ENCODE data around the gene FAM200C. TPM values are rescaled to one million over a fixed set of nuclear protein-coding genes. Genes with fewer than 3 reads are reported as not detected.

FAM200C gene
- total RNA-seq, 1 experiment from 2014 or later = 10.5 TPM

DNA sequence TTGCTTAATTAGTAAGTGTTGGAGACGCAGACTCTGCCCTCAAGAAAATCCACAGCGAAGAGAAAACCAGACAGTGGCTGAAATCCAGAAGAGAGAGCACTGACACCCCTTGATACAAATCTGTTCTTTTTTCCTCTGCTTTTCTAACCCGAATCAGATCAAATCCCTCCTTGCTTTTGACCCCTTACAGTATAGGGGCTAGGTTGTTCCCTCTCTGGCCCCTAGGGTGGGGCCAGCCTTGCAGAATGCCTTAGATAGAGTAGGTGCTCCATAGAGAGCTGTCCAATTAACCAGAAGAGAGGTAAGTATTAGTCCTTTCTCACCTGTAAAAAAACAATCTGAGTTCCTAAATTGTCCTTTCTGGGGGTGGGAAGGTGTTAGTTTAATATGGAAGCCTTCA, 39.5 kb downstream of the FAM200C start:
- Histone ChIP-seq H3K4me3 (no peak overlapping the region), H3K79me2 (ENCODE audit: low read depth) (no peaks in the 10 kb centered on the region), H3K9me3 (ENCODE audit: insufficient read depth, low read depth) (no peaks in the 10 kb centered on the region), H4K20me1 (ENCODE audit: insufficient read depth) (no peaks in the 10 kb centered on the region), H3F3A (ENCODE audit: insufficient read depth, low read depth) (no peaks in the 10 kb centered on the region), H3K4me2 (no peak overlapping the region), H3K27me3 (ENCODE audit: insufficient read depth, low read depth) (no peaks in the 10 kb centered on the region), H2AFZ (no peak overlapping the region), H3K36me3 (ENCODE audit: low read depth) (no peaks in the 10 kb centered on the region), H3K9me2 (ENCODE audit: insufficient read depth) (no peaks in the 10 kb centered on the region), H3K27ac (no peak overlapping the region), H3K4me1 (replicated peaks; ENCODE audit: insufficient read depth) (no peaks in the 10 kb centered on the region)
- ChIA-PET POLR2A (ENCODE audit: unreplicated experiment) (no interaction called here), CTCF (no interaction called here)
- TF ChIP-seq CTCF (conservative IDR thresholded peaks at IDR 0.05) = no peak
- no peak for TF ChIP-seq EZH2 (IDR thresholded peaks at IDR 0.05; ENCODE audit: low read depth)
- intact Hi-C loops (cut with micrococcal nuclease; ENCODE audit: unreplicated experiment) = no loop called here
- BruUV-seq (replicated peaks) = no TSS peak
- DNase-seq = no peak

DNA sequence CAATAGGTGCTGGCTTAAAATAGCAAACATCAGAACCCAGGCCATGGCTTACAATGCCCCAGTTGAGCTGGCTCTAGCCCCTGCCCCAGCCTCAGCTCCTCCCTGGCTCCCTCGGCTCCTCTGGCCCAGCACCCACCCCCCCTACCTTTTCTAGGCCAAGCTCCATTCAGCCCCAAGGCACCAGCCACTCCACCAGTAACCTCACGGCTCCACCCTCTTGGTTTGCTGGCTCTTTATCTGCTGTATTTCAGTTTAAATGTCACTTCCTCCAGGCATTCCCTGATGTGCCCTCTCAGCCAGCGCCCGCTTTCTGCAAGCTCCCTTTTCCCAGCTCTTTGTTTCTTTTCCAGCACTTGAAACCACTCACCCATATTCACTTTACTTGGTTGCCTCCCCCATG, 40.0 kb downstream of the FAM200C start:
- H3K27ac ChIP-seq = no peak overlapping the region
- CTCF ChIA-PET = no interaction called here
- DNase-seq = no peak
- H3K27me3 ChIP-seq (ENCODE audit: insufficient read depth, low read depth) = no peaks in the 10 kb centered on the region
- H3K4me1 ChIP-seq (replicated peaks; ENCODE audit: insufficient read depth) = no peaks in the 10 kb centered on the region
- no peaks in the 10 kb centered on the region for H3K9me3 ChIP-seq (ENCODE audit: insufficient read depth, low read depth)
- no peaks in the 10 kb centered on the region for H3K9me2 ChIP-seq (ENCODE audit: insufficient read depth)
- no peaks in the 10 kb centered on the region for H3K79me2 ChIP-seq (ENCODE audit: low read depth)
- no peaks in the 10 kb centered on the region for H4K20me1 ChIP-seq (ENCODE audit: insufficient read depth)
- no peaks in the 10 kb centered on the region for H3F3A ChIP-seq (ENCODE audit: insufficient read depth, low read depth)
- intact Hi-C loops (cut with micrococcal nuclease; ENCODE audit: unreplicated experiment) = no loop called here
- no TSS peak for BruUV-seq (replicated peaks)
- no peak overlapping the region for H3K4me3 ChIP-seq
- no peak for TF ChIP-seq EZH2 (IDR thresholded peaks at IDR 0.05; ENCODE audit: low read depth)
- no peaks in the 10 kb centered on the region for H3K36me3 ChIP-seq (ENCODE audit: low read depth)
- POLR2A ChIA-PET (ENCODE audit: unreplicated experiment) = interaction anchor here (0.7 kb wide), 1 partner anchor 222 kb away, joined by 3 read pairs; no protein-coding TSS in a partner anchor
- no peak overlapping the region for H3K4me2 ChIP-seq
- no peak overlapping the region for H2AFZ ChIP-seq

- Histone ChIP-seq H3K27me3 (ENCODE audit: insufficient read depth, low read depth) (no peaks in the 10 kb centered on the region), H3K79me2 (ENCODE audit: low read depth) (no peaks in the 10 kb centered on the region), H3K27ac (no peak overlapping the region), H3K4me3 (no peak overlapping the region), H3F3A (ENCODE audit: insufficient read depth, low read depth) (no peaks in the 10 kb centered on the region), H4K20me1 (ENCODE audit: insufficient read depth) (no peaks in the 10 kb centered on the region), H3K9me2 (ENCODE audit: insufficient read depth) (no peaks in the 10 kb centered on the region), H3K36me3 (ENCODE audit: low read depth) (no peaks in the 10 kb centered on the region), H3K4me1 (replicated peaks; ENCODE audit: insufficient read depth) (no peaks in the 10 kb centered on the region), H3K4me2 (no peak overlapping the region), H3K9me3 (ENCODE audit: insufficient read depth, low read depth) (no peaks in the 10 kb centered on the region), H2AFZ (no peak overlapping the region)
- POLR2A ChIA-PET (ENCODE audit: unreplicated experiment) = interaction anchor here (0.7 kb wide), 1 partner anchor 221 kb away, joined by 3 read pairs; no protein-coding TSS in a partner anchor
- CTCF ChIA-PET = no interaction called here
- no TSS peak for BruUV-seq (replicated peaks)
- intact Hi-C loops (cut with micrococcal nuclease; ENCODE audit: unreplicated experiment) = no loop called here
- no peak for DNase-seq
- TF ChIP-seq CTCF (conservative IDR thresholded peaks at IDR 0.05) (no peak), EZH2 (IDR thresholded peaks at IDR 0.05; ENCODE audit: low read depth) (no peak)
Measured at GRCh38 chr5:160359242-160359641, 40.6 kb downstream of the FAM200C start.

DNA sequence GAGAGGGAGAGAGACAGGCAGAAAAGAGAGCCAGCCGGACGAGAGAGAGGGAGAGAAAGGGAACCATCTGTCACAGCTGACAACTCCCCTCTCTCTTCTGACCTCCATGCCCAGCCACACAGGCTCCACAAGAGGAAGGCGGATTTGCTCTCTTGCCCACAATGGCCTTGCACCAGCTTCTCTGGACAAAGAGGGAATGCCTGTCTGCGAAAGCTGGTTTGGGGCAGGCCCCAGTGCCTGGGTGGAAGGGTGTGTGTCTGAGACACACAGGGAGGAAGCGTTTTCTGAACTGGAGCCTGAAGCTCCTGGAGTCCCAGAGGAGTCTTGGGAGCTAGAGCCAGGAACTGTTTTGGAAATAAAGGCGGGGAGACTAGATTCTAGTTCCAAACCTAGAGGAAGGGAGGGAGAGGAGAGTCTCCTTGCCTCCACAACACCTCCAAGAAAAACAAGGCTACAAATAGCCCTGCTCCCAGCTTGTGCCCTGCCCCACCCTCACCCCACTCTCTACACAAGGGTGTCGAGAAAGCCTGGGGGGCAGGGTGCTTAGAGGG, 41.9 kb downstream of the FAM200C start:
- no peak for TF ChIP-seq CTCF (conservative IDR thresholded peaks at IDR 0.05)
- TF ChIP-seq EZH2 (IDR thresholded peaks at IDR 0.05; ENCODE audit: low read depth) = no peak
- Histone ChIP-seq H3F3A (ENCODE audit: insufficient read depth, low read depth) (no peaks in the 10 kb centered on the region), H3K79me2 (ENCODE audit: low read depth) (no peaks in the 10 kb centered on the region), H3K4me2 (no peak overlapping the region), H3K9me3 (ENCODE audit: insufficient read depth, low read depth) (no peaks in the 10 kb centered on the region), H3K9me2 (ENCODE audit: insufficient read depth) (no peaks in the 10 kb centered on the region), H2AFZ (no peak overlapping the region), H4K20me1 (ENCODE audit: insufficient read depth) (no peaks in the 10 kb centered on the region), H3K4me3 (no peak overlapping the region), H3K36me3 (ENCODE audit: low read depth) (no peaks in the 10 kb centered on the region), H3K27ac (no peak overlapping the region), H3K4me1 (replicated peaks; ENCODE audit: insufficient read depth) (no peaks in the 10 kb centered on the region), H3K27me3 (ENCODE audit: insufficient read depth, low read depth) (no peaks in the 10 kb centered on the region)
- BruUV-seq (replicated peaks) = no TSS peak
- no peak for DNase-seq
- ChIA-PET POLR2A (ENCODE audit: unreplicated experiment) (no interaction called here), CTCF (no interaction called here)
- intact Hi-C loops (cut with micrococcal nuclease; ENCODE audit: unreplicated experiment) = no loop called here

Data from PC-9 (cell line).